ENCODE results near the gene PROX2.
A peak's percentile ranks its signal among the peaks of the same experiment; 100 is the strongest.

Gene PROX2

GRCh38 chr14:74875941-74876913 lies at the start of gene PROX2:
Gene PROX2 (minus strand): TSS chr14:74876145. CDS start chr14:74863834, 12,311 bp downstream.
- DNase-seq = peak; percentile 70 to 77 (median 75)

GRCh38 chr14:74924061-74924460 lies 48.1 kb upstream of the PROX2 start:
- no peak for DNase-seq

GRCh38 chr14:74922752-74923401 lies 46.9 kb upstream of the PROX2 start, which contains the start of gene RPS6KL1:
Gene RPS6KL1 (minus strand): TSS chr14:74923260. CDS start chr14:74921541, 1,719 bp downstream.
- peak; percentile 74 to 90 (median 83) for DNase-seq

- no peak for DNase-seq
These were observed 46.2 kb upstream of the PROX2 start for GRCh38 chr14:74921987-74922751.

- no peak for DNase-seq
These were observed 45.2 kb upstream of the PROX2 start for GRCh38 chr14:74921053-74921620.

- DNase-seq = no peak
These were observed 44.3 kb upstream of the PROX2 start for GRCh38 chr14:74920281-74920680.

GRCh38 chr14:74919421-74920165 lies 43.6 kb upstream of the PROX2 start:
- peak in 1 of 3 donors; percentile 32 for DNase-seq

- DNase-seq = no peak
These were observed 42.4 kb upstream of the PROX2 start for GRCh38 chr14:74918380-74918779.

- no peak for DNase-seq
These were observed 41.7 kb upstream of the PROX2 start for GRCh38 chr14:74917646-74918081.

- no peak for DNase-seq
These were observed 41.2 kb upstream of the PROX2 start for GRCh38 chr14:74917178-74917543.

- DNase-seq = no peak
These were observed 39.9 kb upstream of the PROX2 start for GRCh38 chr14:74915826-74916225.

GRCh38 chr14:74915426-74915825 lies 39.5 kb upstream of the PROX2 start:
- DNase-seq = no peak

GRCh38 chr14:74913986-74914573 lies 38.1 kb upstream of the PROX2 start:
- DNase-seq = peak; percentile 64 to 70 (median 70)

- no peak for DNase-seq
These were observed 37.5 kb upstream of the PROX2 start for GRCh38 chr14:74913393-74913910.

- DNase-seq = no peak
These were observed 36.9 kb upstream of the PROX2 start for GRCh38 chr14:74912801-74913200.

- DNase-seq = no peak
These were observed 36.2 kb upstream of the PROX2 start for GRCh38 chr14:74912111-74912510.

GRCh38 chr14:74911704-74912103 lies 35.8 kb upstream of the PROX2 start:
- DNase-seq = no peak

- no peak for DNase-seq
These were observed 35.3 kb upstream of the PROX2 start for GRCh38 chr14:74911221-74911620.

- DNase-seq = no peak
These were observed 34.6 kb upstream of the PROX2 start for GRCh38 chr14:74910556-74910955.

GRCh38 chr14:74909911-74910310 lies 34.0 kb upstream of the PROX2 start:
- DNase-seq = no peak

GRCh38 chr14:74909501-74909900 lies 33.6 kb upstream of the PROX2 start:
- DNase-seq = no peak
